Erythroblast (primary cell): ENCODE measurements around the gene NATD1.

Experiments
- GATA1 ChIP-seq: IDR thresholded peaks from 2 replicates; pipeline ENCODE4 v1.6.1; 2011; ENCODE audit warnings: low read depth, mild to moderate bottlenecking, control low read depth, low read length, moderate library complexity
- POLR2A ChIP-seq: IDR thresholded peaks from 2 replicates; pipeline ENCODE4 v1.6.1; 2011; ENCODE audit warnings: mild to moderate bottlenecking, low read length

DNA sequence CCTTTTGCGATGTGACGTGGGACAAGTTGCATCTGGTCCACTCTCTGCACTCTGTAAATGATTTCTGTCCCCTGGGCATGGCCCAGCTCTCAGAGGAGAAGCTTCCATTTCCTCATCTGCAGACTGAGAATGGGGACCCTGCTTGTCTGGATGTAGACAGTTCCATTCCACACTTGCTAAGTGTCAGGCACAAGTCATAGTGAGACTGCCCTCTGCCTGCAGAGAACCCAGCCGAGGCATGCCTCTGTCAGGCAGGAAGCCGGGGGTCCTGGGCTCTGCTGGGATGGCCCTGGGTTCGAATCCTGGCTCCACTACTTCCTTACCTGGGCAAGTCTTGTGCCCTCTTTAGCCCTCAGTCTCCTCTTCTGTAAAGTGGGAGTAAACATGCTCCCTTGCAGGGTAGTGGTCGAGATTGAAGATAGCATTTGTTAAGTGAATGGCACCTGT lies 35.4 kb upstream of the NATD1 start:
- TF ChIP-seq POLR2A: no peak
- TF ChIP-seq GATA1: no peak
